Heart right ventricle (tissue), 16 donors: Measurements from ENCODE around the gene FECH. TPM values are rescaled to one million over a fixed set of nuclear protein-coding genes. Genes with fewer than 3 reads are reported as not detected.

ENCODE experiments used
- ATAC-seq, 8 donors: fragments of 200-7000 bp; cut with Tn5 transposase; one replicate each; pipeline ENCODE4 v1.9.1; 2020; ENCODE audit warnings: mild to moderate bottlenecking in 8 of 8, moderate library complexity in 8 of 8, moderate number of reproducible peaks in 1 of 8
- DNase-seq, 2 donors: peaks; one replicate each; pipeline ENCODE4 v3.0.0-alpha.2; 2020
- H3K27ac ChIP-seq, 10 donors: fragments of 200-600 bp; sonication (generic) in 2 of 10; one replicate each; pipeline versions ENCODE4 v1.5.0 to v1.8.0; 2020 to 2022; ENCODE audit warnings: mild to moderate bottlenecking in 3 of 10
- H3K27me3 ChIP-seq, 7 donors: fragments of 200-600 bp; one replicate each; pipeline ENCODE4 v1.8.0; 2021 to 2022; ENCODE audit warnings: mild to moderate bottlenecking in 2 of 7
- H3K36me3 ChIP-seq, 9 donors: fragments of 200-600 bp; sonication (generic) in 1 of 9; one replicate each; pipeline versions ENCODE4 v1.5.0 to v1.8.0; 2020 to 2022; ENCODE audit warnings: mild to moderate bottlenecking in 2 of 9
- H3K4me1 ChIP-seq, 9 donors: fragments of 200-600 bp; sonication (generic) in 1 of 9; one replicate each; pipeline versions ENCODE4 v1.5.0 to v1.8.0; 2020 to 2022; ENCODE audit warnings: mild to moderate bottlenecking in 4 of 9
- H3K4me3 ChIP-seq, 10 donors: fragments of 200-600 bp; sonication (generic) in 2 of 10; one replicate each; pipeline versions ENCODE4 v1.5.0 to v1.8.0; 2020 to 2022; ENCODE audit warnings: mild to moderate bottlenecking in 7 of 10, moderate library complexity in 2 of 10
- H3K9me3 ChIP-seq, 11 donors: fragments of 200-600 bp in 10 of 11; sonication (generic) in 2 of 11; one replicate each; pipeline versions ENCODE4 v1.5.0 to v1.8.0; 2013 to 2022; ENCODE audit warnings: mild to moderate bottlenecking in 2 of 11, control low read depth in 1 of 11, moderate library complexity in 1 of 11
- WGBS, 2 donors: extraction: QIAGEN DNeasy Blood & Tissue Kit; methylation state at CpG; one replicate each; pipeline ENCODE4 v1.1.7; 2013; ENCODE audit warnings: inconsistent platforms in 1 of 2; 5-methylcytosine and 5-hydroxymethylcytosine counted together
- intact Hi-C, 10 donors: fragments of 100-400 bp; cut with DNase I; formaldehyde crosslinking; loops; one replicate each; pipeline versions ENCODE4 v1.11.1 to v1.14.2; 2022
- polyA plus RNA-seq, 2 donors: library from polyadenylated mRNA; stranded (reverse); fragments of 200-250 nt; gene quantifications; one replicate each; pipeline ENCODE4 v1.2.3, GENCODE V29; 2013
- total RNA-seq, 10 donors: library from RNA; stranded (reverse); fragmentation: NEBNext Ultra II Directional in 3 of 10; extraction: Animal tissue kit (Norgen Biotek cat#: 25700) in 3 of 10; gene quantifications; one replicate each; pipeline versions ENCODE4 v1.2.1 to v1.2.4, GENCODE V29; 2021 to 2023
- TF ChIP-seq, protein P1 (sequence below), 9 donors: fragments of 200-600 bp; sonication (generic) in 2 of 9; IDR thresholded peaks; one replicate each; pipeline versions ENCODE4 v1.5.0 to v1.8.0; 2021 to 2022; ENCODE audit warnings: antibody characterized with exemption in 9 of 9, mild to moderate bottlenecking in 5 of 9, moderate library complexity in 1 of 9
- donor health status: Arrhythmogenic right ventricular cardiomyopathy.
- donor health status: ischemic (EF 13 %, LVEDD 7.1; RV severe dilation, severe dysfunction).
- donor health status: healthy with polysubstance abuse.
- donor health status: DM: no; HTN: yes; CAD: no.
- donor health status: DM: no; HTN: no; CAD: no.
- donor health status: ischemic (EF 25% LVEDD 6.9; RV normal size, moderate dysfunction).
- donor health status: ischemic (EF 25% LVEDD 5.7; RV mildly dilated, moderate dysfunction).
- donor health status: healthy.
- donor health status: DM: yes; HTN: yes; CAD: no.
- donor health status: Ischemic cardiomyopathy.
- donor health status: ischemic (EF 35%, LVEDD 5.7; RV mildly dilated, moderate dysfunction).
- donor health status: nonischemic (EF 11% LVEDD 7.7; RV severe dilation, severe dysfunction).
- donor health status: DM: yes; HTN: yes; CAD: no.
- donor health status: PGD.
- donor health status: ischemic (EF 29% LVEDD 5.4; RV normal size, mild dysfunction).
- donor health status: nonischemic (EF 23%, LVEDD 6.1; RV moderate dilation, normal function).

Gene FECH
- total and polyA plus RNA-seq, 12 donors: 4.3 to 55.7 (median 37.5) TPM

DNA sequence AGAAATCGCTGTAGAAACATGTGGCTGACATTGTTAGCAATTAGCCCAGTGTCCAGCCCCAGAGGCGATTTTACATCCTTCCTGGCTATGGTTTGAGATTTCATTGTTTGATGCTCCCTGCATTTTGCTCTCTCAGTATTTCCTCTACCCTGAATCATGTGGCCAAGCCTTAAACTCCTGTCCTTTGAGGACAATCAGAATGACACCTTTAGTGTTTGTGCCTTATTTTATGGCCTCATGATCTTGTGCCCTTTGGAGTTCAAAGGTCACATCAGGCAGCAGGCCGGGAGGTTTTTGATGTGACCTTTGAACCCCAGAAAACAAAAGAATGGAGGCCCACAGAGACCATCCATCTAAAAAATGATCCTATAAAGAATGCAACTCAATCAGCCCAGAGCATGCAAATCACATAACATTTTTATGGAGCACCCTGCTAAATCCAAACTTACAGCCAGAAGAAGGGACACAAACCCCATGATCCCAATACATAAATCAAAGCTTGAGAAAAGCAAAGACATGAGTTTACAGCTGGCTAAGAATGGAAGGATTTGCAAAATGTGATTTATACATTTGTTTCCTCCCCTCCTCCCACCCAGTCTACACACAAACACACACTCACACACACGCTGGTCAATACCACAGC, 52.5 kb downstream of the FECH start:
- DNase-seq: no peak
- H3K27ac ChIP-seq: peak overlapping the region in 1 of 10 donors; percentile 8
- WGBS, 2 donors: 59 to 65% methylated on average over 4 of the region's 4 CpGs

DNA sequence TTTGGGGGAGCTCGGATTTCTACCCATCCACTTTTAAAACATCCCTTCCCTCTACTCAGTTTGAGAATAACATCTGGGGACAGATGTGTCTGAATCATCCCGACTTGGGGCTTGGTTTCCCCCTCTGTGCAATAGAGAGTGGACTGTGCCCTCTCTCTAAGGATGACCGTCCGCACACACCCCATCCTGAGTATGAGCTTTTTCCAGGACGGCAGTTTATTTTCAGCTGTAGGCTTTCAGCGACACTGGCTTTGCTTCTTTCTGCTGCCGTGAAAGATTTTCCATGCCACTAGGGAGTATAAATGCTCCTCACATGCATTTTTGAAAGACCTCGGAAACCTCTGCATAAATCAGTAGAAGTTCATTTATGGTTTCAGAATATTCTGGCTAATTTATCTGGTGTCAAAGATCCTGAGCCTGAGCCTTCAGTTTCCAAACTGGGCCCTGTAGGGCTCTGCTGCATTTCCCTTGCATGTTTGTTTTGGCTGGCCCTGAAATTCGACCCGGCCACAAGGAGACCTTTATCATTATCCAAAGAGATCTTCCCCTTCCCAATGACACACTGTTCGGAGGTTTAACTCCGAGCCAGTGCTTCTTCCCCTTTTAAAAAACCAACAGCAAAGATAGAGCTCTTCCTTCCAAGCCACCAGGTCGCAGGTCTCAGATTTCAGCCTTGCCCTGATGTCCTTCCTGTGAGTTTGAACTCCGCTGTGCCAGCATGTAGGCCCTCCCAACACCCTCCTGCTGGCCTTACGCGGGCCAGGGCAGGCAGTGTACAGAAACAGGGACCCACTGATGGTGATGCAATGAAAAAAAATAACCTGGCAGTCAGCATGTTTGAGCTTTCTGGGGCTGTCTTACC, 53.3 kb downstream of the FECH start:
- H3K36me3 ChIP-seq: no peaks in the 10 kb centered on the region
- 28 to 29% methylated on average over 16 of the region's 16 CpGs for WGBS, 2 donors
- H3K9me3 ChIP-seq: no peaks in the 10 kb centered on the region
- H3K27me3 ChIP-seq: peaks cover 0 to under 1% (median 0%) of the 10 kb centered on the region in 7 donors
- TF ChIP-seq, protein P1, sequence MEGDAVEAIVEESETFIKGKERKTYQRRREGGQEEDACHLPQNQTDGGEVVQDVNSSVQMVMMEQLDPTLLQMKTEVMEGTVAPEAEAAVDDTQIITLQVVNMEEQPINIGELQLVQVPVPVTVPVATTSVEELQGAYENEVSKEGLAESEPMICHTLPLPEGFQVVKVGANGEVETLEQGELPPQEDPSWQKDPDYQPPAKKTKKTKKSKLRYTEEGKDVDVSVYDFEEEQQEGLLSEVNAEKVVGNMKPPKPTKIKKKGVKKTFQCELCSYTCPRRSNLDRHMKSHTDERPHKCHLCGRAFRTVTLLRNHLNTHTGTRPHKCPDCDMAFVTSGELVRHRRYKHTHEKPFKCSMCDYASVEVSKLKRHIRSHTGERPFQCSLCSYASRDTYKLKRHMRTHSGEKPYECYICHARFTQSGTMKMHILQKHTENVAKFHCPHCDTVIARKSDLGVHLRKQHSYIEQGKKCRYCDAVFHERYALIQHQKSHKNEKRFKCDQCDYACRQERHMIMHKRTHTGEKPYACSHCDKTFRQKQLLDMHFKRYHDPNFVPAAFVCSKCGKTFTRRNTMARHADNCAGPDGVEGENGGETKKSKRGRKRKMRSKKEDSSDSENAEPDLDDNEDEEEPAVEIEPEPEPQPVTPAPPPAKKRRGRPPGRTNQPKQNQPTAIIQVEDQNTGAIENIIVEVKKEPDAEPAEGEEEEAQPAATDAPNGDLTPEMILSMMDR (IDR thresholded peaks at IDR 0.05): no peak
- intact Hi-C loops: no loop called here
- H3K4me1 ChIP-seq: peaks cover 0 to 16% (median 13%) of the 10 kb centered on the region in 9 donors
- peak overlapping the region in 1 of 10 donors; percentile 2 for H3K4me3 ChIP-seq
- DNase-seq: no peak
- H3K27ac ChIP-seq: peak overlapping the region in 1 of 10 donors; percentile 8
- peak in 5 of 8 donors; percentile 9 to 50 (median 34) for ATAC-seq

More for the DNA sequence above, 52.5 kb downstream of the FECH start:
- Histone ChIP-seq H3K4me1 (peaks cover 0 to 16% (median 13%) of the 10 kb centered on the region in 9 donors), H3K9me3 (no peaks in the 10 kb centered on the region), H3K4me3 (no peak overlapping the region), H3K36me3 (no peaks in the 10 kb centered on the region), H3K27me3 (peaks cover 0 to 6% (median 0%) of the 10 kb centered on the region in 7 donors)
- TF ChIP-seq, protein P1 (IDR thresholded peaks at IDR 0.05): no peak
- no peak for ATAC-seq
- intact Hi-C loops: no loop called here

DNA sequence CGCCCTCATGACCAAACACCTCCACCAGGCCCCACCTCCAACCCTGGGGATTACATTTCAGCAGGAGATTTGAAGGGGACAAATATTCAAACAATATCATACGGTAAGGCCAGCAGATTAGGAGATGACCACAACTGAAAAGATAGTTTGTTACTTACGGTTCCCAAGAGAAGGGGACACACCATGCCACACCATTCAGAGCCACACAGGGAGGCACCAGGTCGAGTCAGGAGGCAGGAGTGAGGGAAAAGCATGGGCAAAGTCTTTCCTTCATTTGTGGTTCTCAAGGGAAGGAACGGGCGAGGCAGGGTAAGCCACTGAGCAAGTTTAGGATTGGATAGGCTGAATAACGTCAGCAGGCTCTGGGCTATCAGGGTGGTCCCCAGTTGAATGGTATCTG, 57.4 kb downstream of the FECH start:
- intact Hi-C loops: no loop called here
- TF ChIP-seq, protein P1 (IDR thresholded peaks at IDR 0.05): no peak
- 79 to 81% methylated on average over 7 of the region's 7 CpGs for WGBS, 2 donors
- Histone ChIP-seq H3K27ac (no peak overlapping the region), H3K4me3 (no peak overlapping the region), H3K4me1 (peaks cover 0 to 19% (median 14%) of the 10 kb centered on the region in 9 donors), H3K27me3 (no peaks in the 10 kb centered on the region), H3K9me3 (peaks cover 0 to 17% (median 5%) of the 10 kb centered on the region in 11 donors), H3K36me3 (no peaks in the 10 kb centered on the region)
- ATAC-seq (no peak), DNase-seq (no peak)

DNA sequence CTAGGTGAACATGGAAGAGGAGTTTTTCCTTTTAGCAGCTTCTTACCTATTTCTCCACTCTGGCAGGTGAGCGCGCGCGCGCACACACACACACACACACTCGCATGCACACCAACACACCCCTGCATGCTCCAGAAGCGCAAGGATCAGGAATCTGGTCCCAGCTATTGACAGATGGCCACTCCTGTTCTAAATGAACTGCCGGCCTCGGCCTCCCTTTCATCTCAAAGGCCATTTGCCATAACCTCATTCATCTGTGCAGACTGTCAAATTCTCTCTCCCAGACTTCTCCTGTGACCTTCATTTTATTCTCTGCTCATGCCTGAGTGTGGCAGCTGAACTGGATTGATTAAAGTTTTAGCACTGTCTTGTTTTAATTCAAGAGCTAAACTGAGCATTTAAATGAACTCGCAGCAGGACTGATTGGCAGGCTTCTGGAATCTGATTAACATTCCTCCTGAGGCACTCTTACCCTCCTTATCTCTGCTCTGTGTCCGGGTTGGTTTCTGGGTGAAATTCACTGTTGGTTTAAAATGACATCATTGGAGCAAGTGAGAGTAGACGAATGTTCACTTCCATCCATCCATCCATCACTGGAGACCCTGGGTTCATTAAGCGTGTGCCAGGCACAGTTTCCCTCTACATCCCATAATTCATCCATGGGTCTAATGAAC, 58.8 kb downstream of the FECH start:
- H3K36me3 ChIP-seq: no peaks in the 10 kb centered on the region
- H3K27me3 ChIP-seq: no peaks in the 10 kb centered on the region
- no peak overlapping the region for H3K4me3 ChIP-seq
- H3K9me3 ChIP-seq: peaks cover 0 to 18% (median 5%) of the 10 kb centered on the region in 11 donors
- intact Hi-C loops: no loop called here
- no peak for DNase-seq
- TF ChIP-seq, protein P1 (IDR thresholded peaks at IDR 0.05): no peak
- 54 to 56% methylated on average over 13 of the region's 13 CpGs for WGBS, 2 donors
- H3K4me1 ChIP-seq: peaks cover 0 to 16% (median 2%) of the 10 kb centered on the region in 9 donors
- ATAC-seq: no peak
- no peak overlapping the region for H3K27ac ChIP-seq
